ENCODE measurements around the gene IQCK.

The IQCK gene

GRCh38 chr16:19884611-19885450 lies 166.8 kb downstream of the IQCK start, which contains the start of gene GPRC5B:
TSS of gene GPRC5B (minus strand) at chr16:19884848. CDS start at chr16:19872845, 12,003 bp downstream.
- DNase-seq (ENCODE audit: low read depth) = no peak

GRCh38 chr16:19885451-19886072 lies 167.5 kb downstream of the IQCK start:
- DNase-seq (ENCODE audit: low read depth) = no peak

- DNase-seq (ENCODE audit: low read depth) = peak; percentile 68
Observed at GRCh38 chr16:19886073-19886941, 168.2 kb downstream of the IQCK start.

GRCh38 chr16:19888834-19889233 lies 170.8 kb downstream of the IQCK start:
- DNase-seq (ENCODE audit: low read depth) = no peak

GRCh38 chr16:19890901-19891300 lies 172.8 kb downstream of the IQCK start:
- DNase-seq (ENCODE audit: low read depth) = no peak

- no peak for DNase-seq (ENCODE audit: low read depth)
Observed at GRCh38 chr16:19892902-19893301, 174.8 kb downstream of the IQCK start.

GRCh38 chr16:19894586-19894985 lies 176.5 kb downstream of the IQCK start:
- DNase-seq (ENCODE audit: low read depth) = no peak

GRCh38 chr16:19896951-19897350 lies 178.9 kb downstream of the IQCK start:
- no peak for DNase-seq (ENCODE audit: low read depth)

GRCh38 chr16:19898166-19898565 lies 180.1 kb downstream of the IQCK start:
- DNase-seq (ENCODE audit: low read depth) = no peak

- DNase-seq (ENCODE audit: low read depth) = no peak
Observed at GRCh38 chr16:19898924-19899604, 181.0 kb downstream of the IQCK start.

- no peak for DNase-seq (ENCODE audit: low read depth)
Observed at GRCh38 chr16:19899605-19899955, 181.5 kb downstream of the IQCK start.

- DNase-seq (ENCODE audit: low read depth) = no peak
Observed at GRCh38 chr16:19901164-19901563, 183.1 kb downstream of the IQCK start.

- peak; percentile 41 for DNase-seq (ENCODE audit: low read depth)
Observed at GRCh38 chr16:19907161-19907992, 189.3 kb downstream of the IQCK start.
